Sigmoid colon (tissue), 7 donors: ENCODE measurements around the gene CASS4. TPM values are rescaled to one million over a fixed set of nuclear protein-coding genes. Genes with fewer than 3 reads are reported as not detected.

Experiments
- DNase-seq: peaks from one replicate; pipeline ENCODE4 v3.0.0-alpha.2; 2019
- H3K27ac ChIP-seq, 4 donors: fragments of 200-600 bp; sonication (generic); one replicate each; pipeline ENCODE4 v1.5.1; 2016 to 2019; ENCODE audit warnings: mild to moderate bottlenecking in 1 of 4
- H3K27me3 ChIP-seq, 3 donors: fragments of 200-600 bp; sonication (generic); one replicate each; pipeline ENCODE4 v1.5.1; 2019; ENCODE audit warnings: mild to moderate bottlenecking in 1 of 3
- H3K36me3 ChIP-seq, 4 donors: fragments of 200-600 bp; sonication (generic); one replicate each; pipeline ENCODE4 v1.5.1; 2016 to 2019
- H3K4me1 ChIP-seq, 4 donors: fragments of 200-600 bp; sonication (generic); one replicate each; pipeline ENCODE4 v1.5.1; 2017 to 2019
- H3K4me3 ChIP-seq, 4 donors: fragments of 200-600 bp; sonication (generic); one replicate each; pipeline ENCODE4 v1.5.1; 2017 to 2019; ENCODE audit warnings: mild to moderate bottlenecking in 2 of 4, moderate library complexity in 1 of 4
- H3K9me3 ChIP-seq, 4 donors: fragments of 200-600 bp in 3 of 4; sonication (generic) in 3 of 4; one replicate each; pipeline versions ENCODE4 v1.5.1 to v1.6.1; 2013 to 2019
- EP300 ChIP-seq, 4 donors: sonication (generic); formaldehyde crosslinking; IDR thresholded peaks; one replicate each; pipeline ENCODE4 v1.6.1; 2017; ENCODE audit warnings: antibody characterized with exemption in 4 of 4
- POLR2A ChIP-seq, 2 donors: fragments of 450-650 bp; IDR thresholded peaks; one replicate each; pipeline ENCODE4 v1.6.1; 2016; ENCODE audit warnings: antibody characterized with exemption in 2 of 2, mild to moderate bottlenecking in 2 of 2, moderate library complexity in 2 of 2
- POLR2AphosphoS5 ChIP-seq, 4 donors: sonication (generic); formaldehyde crosslinking; IDR thresholded peaks; one replicate each; pipeline ENCODE4 v1.6.1; 2017; ENCODE audit warnings: antibody characterized with exemption in 4 of 4
- WGBS, 2 donors: extraction: QIAGEN DNeasy Blood & Tissue Kit; methylation state at CpG; one replicate each; pipeline ENCODE4 v1.1.7; 2013; 5-methylcytosine and 5-hydroxymethylcytosine counted together
- intact Hi-C: fragments of 100-400 bp; cut with DNase I; formaldehyde crosslinking; loops from one replicate; pipeline ENCODE4 v1.15.1; 2023
- polyA plus RNA-seq, 3 donors: library from polyadenylated mRNA; stranded (reverse); fragments of 200-250 nt; gene quantifications; one replicate each; pipeline ENCODE4 v1.2.3, GENCODE V29; 2013
- total RNA-seq, 4 donors: library from RNA; depleted of rRNA; stranded (reverse); fragments of >200 nt; gene quantifications; one replicate each; pipeline ENCODE4 v1.1.0, GENCODE V29; 2016
- TF ChIP-seq, protein P1 (sequence below), 4 experiments: fragments of 450-650 bp in 3 of 4; fragments of 200-600 bp in 1 of 4; IDR thresholded peaks; one replicate each; pipeline ENCODE4 v1.5.1; 2016 to 2019; ENCODE audit warnings: antibody characterized with exemption in 4 of 4, mild to moderate bottlenecking in 3 of 4, moderate library complexity in 2 of 4
- donor health status: healthy with polysubstance abuse.
- donor health status: Bipolar disorder and iron deficiency.
- donor health status: healthy.

CASS4 gene
- total and polyA plus RNA-seq, 7 donors = 0.46 to 2.9 (median 1.6) TPM

DNA sequence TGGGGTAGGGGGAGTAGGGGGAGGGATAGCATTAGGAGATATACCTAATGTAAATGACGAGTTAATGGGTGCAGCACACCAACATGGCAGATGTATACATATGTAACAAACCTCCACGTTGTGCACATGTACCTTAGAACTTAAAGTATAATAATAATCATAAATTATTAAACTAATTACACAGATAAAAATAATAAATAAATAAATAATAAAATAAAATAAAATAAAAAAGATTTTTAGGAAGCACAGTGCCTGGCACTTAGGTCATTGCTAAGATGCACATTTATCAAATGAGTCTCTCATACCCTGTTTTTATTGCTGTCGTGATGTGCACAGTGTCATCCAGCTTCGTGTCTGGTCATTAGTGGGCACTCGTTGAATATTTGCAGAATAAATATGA, 37.4 kb downstream of the CASS4 start:
- Histone ChIP-seq H3K27me3 (no peaks in the 10 kb centered on the region), H3K4me1 (no peaks in the 10 kb centered on the region), H3K9me3 (no peaks in the 10 kb centered on the region), H3K27ac (no peak overlapping the region), H3K36me3 (no peaks in the 10 kb centered on the region), H3K4me3 (no peak overlapping the region)
- no peak for TF ChIP-seq EP300 (IDR thresholded peaks at IDR 0.05)
- TF ChIP-seq, protein P1, sequence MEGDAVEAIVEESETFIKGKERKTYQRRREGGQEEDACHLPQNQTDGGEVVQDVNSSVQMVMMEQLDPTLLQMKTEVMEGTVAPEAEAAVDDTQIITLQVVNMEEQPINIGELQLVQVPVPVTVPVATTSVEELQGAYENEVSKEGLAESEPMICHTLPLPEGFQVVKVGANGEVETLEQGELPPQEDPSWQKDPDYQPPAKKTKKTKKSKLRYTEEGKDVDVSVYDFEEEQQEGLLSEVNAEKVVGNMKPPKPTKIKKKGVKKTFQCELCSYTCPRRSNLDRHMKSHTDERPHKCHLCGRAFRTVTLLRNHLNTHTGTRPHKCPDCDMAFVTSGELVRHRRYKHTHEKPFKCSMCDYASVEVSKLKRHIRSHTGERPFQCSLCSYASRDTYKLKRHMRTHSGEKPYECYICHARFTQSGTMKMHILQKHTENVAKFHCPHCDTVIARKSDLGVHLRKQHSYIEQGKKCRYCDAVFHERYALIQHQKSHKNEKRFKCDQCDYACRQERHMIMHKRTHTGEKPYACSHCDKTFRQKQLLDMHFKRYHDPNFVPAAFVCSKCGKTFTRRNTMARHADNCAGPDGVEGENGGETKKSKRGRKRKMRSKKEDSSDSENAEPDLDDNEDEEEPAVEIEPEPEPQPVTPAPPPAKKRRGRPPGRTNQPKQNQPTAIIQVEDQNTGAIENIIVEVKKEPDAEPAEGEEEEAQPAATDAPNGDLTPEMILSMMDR (IDR thresholded peaks at IDR 0.05) = no peak
- TF ChIP-seq POLR2AphosphoS5 (IDR thresholded peaks at IDR 0.05) = no peak
- TF ChIP-seq POLR2A (IDR thresholded peaks at IDR 0.05) = no peak
- WGBS, 2 donors = 87 to 91% methylated on average over 5 of the region's 5 CpGs
- intact Hi-C loops = no loop called here
- DNase-seq = no peak

- H3K4me1 ChIP-seq = no peaks in the 10 kb centered on the region
- TF ChIP-seq POLR2AphosphoS5 (IDR thresholded peaks at IDR 0.05) (no peak), EP300 (IDR thresholded peaks at IDR 0.05) (no peak), POLR2A (IDR thresholded peaks at IDR 0.05) (no peak)
- TF ChIP-seq, protein P1 (IDR thresholded peaks at IDR 0.05) = no peak
- DNase-seq = peak; percentile 46
- 77 to 86% methylated on average over 13 of the region's 13 CpGs for WGBS, 2 donors
- no peak overlapping the region for H3K4me3 ChIP-seq
- no peak overlapping the region for H3K27ac ChIP-seq
- H3K36me3 ChIP-seq = no peaks in the 10 kb centered on the region
- H3K27me3 ChIP-seq = no peaks in the 10 kb centered on the region
- intact Hi-C loops = no loop called here
- no peaks in the 10 kb centered on the region for H3K9me3 ChIP-seq
Observed at GRCh38 chr20:56451056-56451765, 39.2 kb downstream of the CASS4 start.

DNA sequence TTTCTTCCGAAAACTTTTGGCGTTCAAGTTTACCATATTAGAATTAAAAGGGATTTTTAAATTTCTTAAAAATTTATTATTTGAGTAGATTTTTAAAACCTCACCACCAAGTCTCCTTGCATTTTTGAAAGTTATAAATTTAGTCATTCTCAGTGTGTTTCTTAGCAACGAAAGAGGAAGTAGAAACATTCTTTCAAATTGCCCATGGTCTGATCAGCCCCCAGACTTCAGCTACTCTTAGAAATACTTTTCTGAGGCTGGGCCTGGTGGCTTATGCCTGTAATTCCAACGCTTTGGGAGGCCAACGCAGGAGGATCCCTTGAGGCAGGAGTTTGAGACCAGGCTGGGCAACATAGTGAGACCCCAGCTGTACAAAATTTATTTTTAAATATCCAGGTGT, 41.3 kb downstream of the CASS4 start:
- no peak overlapping the region for H3K4me3 ChIP-seq
- no peaks in the 10 kb centered on the region for H3K36me3 ChIP-seq
- intact Hi-C loops = no loop called here
- no peak for TF ChIP-seq POLR2A (IDR thresholded peaks at IDR 0.05)
- no peak for TF ChIP-seq EP300 (IDR thresholded peaks at IDR 0.05)
- TF ChIP-seq POLR2AphosphoS5 (IDR thresholded peaks at IDR 0.05) = no peak
- TF ChIP-seq, protein P1 (IDR thresholded peaks at IDR 0.05) = no peak
- no peak overlapping the region for H3K27ac ChIP-seq
- 64 to 69% methylated on average over 5 of the region's 5 CpGs for WGBS, 2 donors
- DNase-seq = no peak
- no peaks in the 10 kb centered on the region for H3K27me3 ChIP-seq
- H3K4me1 ChIP-seq = no peaks in the 10 kb centered on the region
- H3K9me3 ChIP-seq = no peaks in the 10 kb centered on the region

GRCh38 chr20:56454754-56455153, 42.7 kb downstream of the CASS4 start:
- TF ChIP-seq POLR2A (IDR thresholded peaks at IDR 0.05) (no peak), EP300 (IDR thresholded peaks at IDR 0.05) (no peak)
- TF ChIP-seq, protein P1 (IDR thresholded peaks at IDR 0.05) = no peak
- intact Hi-C loops = no loop called here
- H3K27ac ChIP-seq = no peak overlapping the region
- H3K4me3 ChIP-seq = no peak overlapping the region
- no peaks in the 10 kb centered on the region for H3K9me3 ChIP-seq
- H3K36me3 ChIP-seq = no peaks in the 10 kb centered on the region
- no peaks in the 10 kb centered on the region for H3K27me3 ChIP-seq
- no peak for DNase-seq
- WGBS, 2 donors = 80 to 85% methylated on average over 7 of the region's 7 CpGs
- no peaks in the 10 kb centered on the region for H3K4me1 ChIP-seq
